Astrocyte (in vitro differentiated cells and primary cell): ENCODE results near the gene ADAMTS10. TPM values are rescaled to one million over a fixed set of nuclear protein-coding genes. Genes with fewer than 3 reads are reported as not detected.

Source experiments
- DNase-seq: peaks from one replicate; pipeline ENCODE4 v3.0.0-alpha.2; 2010; ENCODE audit warnings: low read depth
- FAIRE-seq: peaks from 2 replicates; lab custom pipeline; 2011; peaks lifted over from hg19 to GRCh38; lab: Jason Lieb, UNC
- H2AFZ ChIP-seq: 2 replicates; pipeline ENCODE4 v1.6.0; 2012; ENCODE audit warnings: low read depth, low read length, inconsistent platforms
- H3K27ac ChIP-seq: 2 replicates; pipeline ENCODE4 v1.5.1; 2011; ENCODE audit warnings: low read depth, low read length, inconsistent platforms
- H3K27me3 ChIP-seq: 2 replicates; pipeline ENCODE4 v1.6.0; 2011; ENCODE audit warnings: low read length, inconsistent platforms; ENCODE audit not compliant: insufficient read depth
- H3K36me3 ChIP-seq: 2 replicates; pipeline ENCODE4 v1.5.1; 2011; ENCODE audit warnings: low read length, inconsistent platforms; ENCODE audit not compliant: insufficient read depth
- H3K4me1 ChIP-seq: 2 replicates; pipeline ENCODE4 v1.5.1; 2011; ENCODE audit warnings: low read length, inconsistent platforms; ENCODE audit not compliant: insufficient read depth
- H3K4me2 ChIP-seq: 2 replicates; pipeline ENCODE4 v1.6.0; 2012; ENCODE audit warnings: low read length, inconsistent platforms
- H3K4me3 ChIP-seq: 2 replicates; pipeline ENCODE4 v1.5.1; 2011; ENCODE audit warnings: low read depth, mild to moderate bottlenecking, low read length, inconsistent platforms; ENCODE audit not compliant: insufficient read depth
- H3K79me2 ChIP-seq: 2 replicates; pipeline ENCODE4 v1.6.0; 2012; ENCODE audit warnings: mild to moderate bottlenecking, low read length, inconsistent platforms; ENCODE audit not compliant: insufficient read depth
- H3K9ac ChIP-seq: 2 replicates; pipeline ENCODE4 v1.6.0; 2012; ENCODE audit warnings: mild to moderate bottlenecking, low read length, inconsistent platforms
- H3K9me3 ChIP-seq: 2 replicates; pipeline ENCODE4 v1.5.1; 2012; ENCODE audit warnings: low read depth, mild to moderate bottlenecking, low read length, inconsistent platforms; ENCODE audit not compliant: insufficient read depth
- H4K20me1 ChIP-seq: 2 replicates; pipeline ENCODE4 v1.6.0; 2012; ENCODE audit warnings: low read length, inconsistent platforms; ENCODE audit not compliant: insufficient read depth
- H3K27ac Mint-ChIP-seq: one replicate; pipeline ENCODE4 v1.8.0; 2021; ENCODE audit warnings: mild to moderate bottlenecking, mixed read lengths; ENCODE audit not compliant: unreplicated experiment
- H3K27me3 Mint-ChIP-seq: one replicate; pipeline ENCODE4 v1.8.0; 2021; ENCODE audit warnings: low read depth, mixed read lengths; ENCODE audit not compliant: unreplicated experiment
- H3K36me3 Mint-ChIP-seq: one replicate; pipeline ENCODE4 v1.8.0; 2021; ENCODE audit warnings: low read depth, mixed read lengths; ENCODE audit not compliant: unreplicated experiment
- H3K4me1 Mint-ChIP-seq: one replicate; pipeline ENCODE4 v1.8.0; 2021; ENCODE audit warnings: low read depth, mixed read lengths; ENCODE audit not compliant: unreplicated experiment
- H3K4me3 Mint-ChIP-seq: one replicate; pipeline ENCODE4 v1.8.0; 2021; ENCODE audit warnings: mild to moderate bottlenecking, moderate library complexity, mixed read lengths; ENCODE audit not compliant: unreplicated experiment
- H3K9me3 Mint-ChIP-seq: one replicate; pipeline ENCODE4 v1.8.0; 2021; ENCODE audit warnings: mild to moderate bottlenecking, mixed read lengths; ENCODE audit not compliant: unreplicated experiment
- EZH2 ChIP-seq: IDR thresholded peaks from 2 replicates; pipeline ENCODE4 v1.6.1; 2012; ENCODE audit warnings: mild to moderate bottlenecking, low read length, inconsistent platforms; ENCODE audit not compliant: insufficient read depth
- total RNA-seq: library from RNA; stranded (reverse); gene quantifications from 2 replicates; pipeline ENCODE4 v1.2.1, GENCODE V29; 2021
- TF ChIP-seq, protein P1 (sequence below): IDR thresholded peaks from 2 replicates; pipeline ENCODE4 v1.5.1; 2011; ENCODE audit warnings: low read depth, mild to moderate bottlenecking, inconsistent platforms, low read length, moderate library complexity; ENCODE audit not compliant: insufficient read depth

Gene ADAMTS10
- total RNA-seq, 1 donor from 2014 or later: 34.0 TPM

- no peaks in the 10 kb centered on the region for H4K20me1 ChIP-seq
- TF ChIP-seq, protein P1, sequence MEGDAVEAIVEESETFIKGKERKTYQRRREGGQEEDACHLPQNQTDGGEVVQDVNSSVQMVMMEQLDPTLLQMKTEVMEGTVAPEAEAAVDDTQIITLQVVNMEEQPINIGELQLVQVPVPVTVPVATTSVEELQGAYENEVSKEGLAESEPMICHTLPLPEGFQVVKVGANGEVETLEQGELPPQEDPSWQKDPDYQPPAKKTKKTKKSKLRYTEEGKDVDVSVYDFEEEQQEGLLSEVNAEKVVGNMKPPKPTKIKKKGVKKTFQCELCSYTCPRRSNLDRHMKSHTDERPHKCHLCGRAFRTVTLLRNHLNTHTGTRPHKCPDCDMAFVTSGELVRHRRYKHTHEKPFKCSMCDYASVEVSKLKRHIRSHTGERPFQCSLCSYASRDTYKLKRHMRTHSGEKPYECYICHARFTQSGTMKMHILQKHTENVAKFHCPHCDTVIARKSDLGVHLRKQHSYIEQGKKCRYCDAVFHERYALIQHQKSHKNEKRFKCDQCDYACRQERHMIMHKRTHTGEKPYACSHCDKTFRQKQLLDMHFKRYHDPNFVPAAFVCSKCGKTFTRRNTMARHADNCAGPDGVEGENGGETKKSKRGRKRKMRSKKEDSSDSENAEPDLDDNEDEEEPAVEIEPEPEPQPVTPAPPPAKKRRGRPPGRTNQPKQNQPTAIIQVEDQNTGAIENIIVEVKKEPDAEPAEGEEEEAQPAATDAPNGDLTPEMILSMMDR: no peak
- no peak for TF ChIP-seq EZH2
- H3K4me1 ChIP-seq: peaks cover 21% of the 10 kb centered on the region
- H3K27me3 ChIP-seq: no peaks in the 10 kb centered on the region
- FAIRE-seq: no peak
- no peaks in the 10 kb centered on the region for H3K79me2 ChIP-seq
- H3K9me3 ChIP-seq: no peaks in the 10 kb centered on the region
- peaks cover 3% of the 10 kb centered on the region for H3K9me3 Mint-ChIP-seq
- H2AFZ ChIP-seq: no peak overlapping the region
- no peak overlapping the region for H3K27ac ChIP-seq
- H3K4me3 ChIP-seq: no peak overlapping the region
- DNase-seq: no peak
- no peak overlapping the region for H3K4me2 ChIP-seq
- H3K36me3 Mint-ChIP-seq: peaks cover 1% of the 10 kb centered on the region
- H3K27me3 Mint-ChIP-seq: peaks cover 32% of the 10 kb centered on the region
- no peaks in the 10 kb centered on the region for H3K36me3 ChIP-seq
- H3K27ac Mint-ChIP-seq: peak overlapping the region; percentile 22
- H3K9ac ChIP-seq: no peak overlapping the region
- peaks cover 11% of the 10 kb centered on the region for H3K4me1 Mint-ChIP-seq
- H3K4me3 Mint-ChIP-seq: no peak overlapping the region
Measured at GRCh38 chr19:8573316-8573715, 37.2 kb downstream of the ADAMTS10 start.

DNA sequence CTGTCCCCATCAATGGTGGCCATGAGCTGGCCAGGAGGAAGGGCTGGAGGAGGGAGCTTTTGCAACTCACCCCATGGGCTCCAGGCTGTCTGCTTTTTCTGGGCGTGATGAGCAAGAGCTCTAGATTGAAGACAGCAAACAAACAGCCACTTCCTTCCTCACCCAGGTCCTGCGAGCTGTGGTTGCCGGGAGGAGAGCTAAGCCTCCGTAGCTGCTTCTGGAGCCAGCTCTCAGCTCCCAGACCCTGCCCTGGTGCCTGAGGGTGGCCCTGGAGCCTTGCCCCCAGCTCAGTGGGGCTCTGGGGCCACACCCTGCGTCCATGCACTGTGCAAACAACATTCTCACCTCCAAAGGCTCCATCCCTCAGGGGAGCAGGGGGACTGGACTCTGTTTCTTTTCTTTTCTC is 39.5 kb downstream of the ADAMTS10 start:
- Histone ChIP-seq H3K27me3 (no peaks in the 10 kb centered on the region), H3K4me1 (peaks cover 21% of the 10 kb centered on the region), H3K36me3 (no peaks in the 10 kb centered on the region), H3K27ac (no peak overlapping the region), H2AFZ (peak overlapping the region; percentile 63), H3K9ac (no peak overlapping the region), H3K4me2 (peak overlapping the region; percentile 73), H3K4me3 (no peak overlapping the region), H4K20me1 (no peaks in the 10 kb centered on the region), H3K9me3 (no peaks in the 10 kb centered on the region), H3K79me2 (no peaks in the 10 kb centered on the region)
- FAIRE-seq (peak; percentile 47), DNase-seq (peak; percentile 31)
- Mint-ChIP-seq H3K4me3 (no peak overlapping the region), H3K27ac (no peak overlapping the region), H3K36me3 (peaks cover 1% of the 10 kb centered on the region), H3K9me3 (peaks cover 3% of the 10 kb centered on the region), H3K4me1 (peaks cover 11% of the 10 kb centered on the region), H3K27me3 (peaks cover 27% of the 10 kb centered on the region)
- TF ChIP-seq, protein P1: no peak

DNA sequence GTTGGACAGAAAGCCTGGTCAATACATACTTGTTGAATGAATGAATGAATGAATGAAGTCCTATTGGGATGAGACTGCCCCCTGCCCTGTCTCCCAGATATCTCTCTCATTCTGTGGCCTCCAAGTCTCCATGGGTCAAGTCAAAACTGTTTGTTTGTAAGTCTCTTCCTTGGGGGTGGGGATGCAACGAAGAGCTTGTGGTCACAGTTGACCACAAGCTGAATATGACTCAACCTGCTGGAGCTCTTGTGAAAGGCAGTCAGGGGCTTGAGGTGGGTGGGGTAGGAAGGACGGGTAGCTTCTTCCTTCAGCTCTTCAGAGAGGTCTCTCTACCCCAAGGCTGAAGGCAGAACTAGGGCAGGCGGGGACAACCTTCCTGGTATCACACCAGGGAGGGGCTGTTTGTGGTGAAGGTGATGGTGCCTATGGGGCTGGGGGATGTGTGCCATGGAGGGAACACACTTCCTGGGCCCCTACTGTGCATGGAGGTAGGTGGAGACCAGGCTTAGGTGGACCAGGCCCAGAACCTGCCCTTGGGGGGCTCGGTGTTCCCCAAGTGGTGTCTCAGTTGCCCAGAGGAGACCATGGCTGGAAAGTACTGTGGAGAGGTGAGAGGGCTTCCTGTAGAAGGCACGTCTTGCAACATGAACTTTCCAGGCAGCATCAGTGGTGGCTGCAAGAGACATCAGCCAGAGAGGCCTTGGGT is 41.3 kb downstream of the ADAMTS10 start:
- Mint-ChIP-seq H3K9me3 (peaks cover 3% of the 10 kb centered on the region), H3K4me1 (peaks cover 8% of the 10 kb centered on the region), H3K4me3 (peak overlapping the region; percentile 0), H3K27me3 (peaks cover 28% of the 10 kb centered on the region), H3K27ac (no peak overlapping the region), H3K36me3 (peaks cover 1% of the 10 kb centered on the region)
- Histone ChIP-seq H3K4me3 (no peak overlapping the region), H3K9me3 (no peaks in the 10 kb centered on the region), H3K36me3 (no peaks in the 10 kb centered on the region), H4K20me1 (no peaks in the 10 kb centered on the region), H3K27me3 (no peaks in the 10 kb centered on the region), H3K27ac (no peak overlapping the region), H3K4me2 (peak overlapping the region; percentile 77), H2AFZ (no peak overlapping the region), H3K79me2 (no peaks in the 10 kb centered on the region), H3K4me1 (peaks cover 21% of the 10 kb centered on the region), H3K9ac (no peak overlapping the region)
- FAIRE-seq: peak; percentile 94
- no peak for TF ChIP-seq EZH2
- TF ChIP-seq, protein P1: no peak
- peak; percentile 93 for DNase-seq
